ENCODE data around the gene PDHX.
A peak's percentile ranks its signal among the peaks of the same experiment; 100 is the strongest.
"Not testable (repeated sequence)": the region's sequence is repeated elsewhere in the genome, so short reads cannot be mapped to it uniquely, and the experiment has no call there.

The PDHX gene

GRCh38 chr11:34911676-34912075, 4.7 kb upstream of the PDHX start:
- ATAC-seq (no peak), DNase-seq (no peak)

DNA sequence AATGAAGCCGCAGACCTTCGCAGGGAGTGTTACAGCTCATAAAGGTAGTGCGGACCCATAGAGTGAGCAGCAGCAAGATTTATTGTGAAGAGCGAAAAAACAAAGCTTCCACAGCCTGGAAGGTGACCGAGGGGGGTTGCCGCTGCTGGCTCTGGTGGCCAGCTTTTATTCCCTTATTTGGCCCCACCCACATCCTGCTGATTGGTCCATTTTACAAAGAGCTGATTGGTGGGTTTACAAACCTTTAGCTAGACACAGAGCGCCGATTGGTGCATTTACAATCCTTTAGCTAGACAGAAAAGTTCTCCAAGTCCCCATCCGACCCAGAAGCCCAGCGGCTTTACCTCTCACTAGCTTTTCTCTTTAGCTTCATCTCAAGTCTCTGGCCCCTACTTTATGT, 2.9 kb upstream of the PDHX start:
- not testable (repeated sequence) for DNase-seq, ATAC-seq

GRCh38 chr11:34915136-34916014, 1.0 kb upstream of the PDHX start:
- DNase-seq: no peak
- ATAC-seq: peak; percentile 1

GRCh38 chr11:34916843-34917770, 689 bp downstream of the PDHX start:
- ATAC-seq (no peak), DNase-seq (no peak)

DNA sequence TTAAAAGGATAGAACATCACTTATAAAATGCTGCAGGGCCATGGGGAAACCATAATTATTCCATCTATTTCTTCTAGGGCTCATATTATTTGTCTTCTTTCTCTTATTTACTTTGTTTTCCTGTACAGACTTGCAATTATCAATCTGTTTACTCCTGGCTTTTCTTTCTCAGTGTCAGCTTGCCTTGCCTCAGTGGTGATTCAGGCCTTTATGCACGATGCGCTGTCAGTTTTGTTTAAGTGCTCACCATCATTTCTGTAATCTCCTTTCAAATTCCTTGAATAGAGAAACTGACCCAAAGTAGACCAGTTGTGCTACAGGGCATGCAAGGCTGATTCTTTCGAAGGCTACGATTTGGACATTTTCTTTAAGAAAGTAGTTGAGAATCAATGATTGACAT, 4.7 kb downstream of the PDHX start:
- DNase-seq (no peak), ATAC-seq (no peak)

- no peak for DNase-seq
- ATAC-seq: no peak
Measured at GRCh38 chr11:34924714-34925113, 8.3 kb downstream of the PDHX start.

DNA sequence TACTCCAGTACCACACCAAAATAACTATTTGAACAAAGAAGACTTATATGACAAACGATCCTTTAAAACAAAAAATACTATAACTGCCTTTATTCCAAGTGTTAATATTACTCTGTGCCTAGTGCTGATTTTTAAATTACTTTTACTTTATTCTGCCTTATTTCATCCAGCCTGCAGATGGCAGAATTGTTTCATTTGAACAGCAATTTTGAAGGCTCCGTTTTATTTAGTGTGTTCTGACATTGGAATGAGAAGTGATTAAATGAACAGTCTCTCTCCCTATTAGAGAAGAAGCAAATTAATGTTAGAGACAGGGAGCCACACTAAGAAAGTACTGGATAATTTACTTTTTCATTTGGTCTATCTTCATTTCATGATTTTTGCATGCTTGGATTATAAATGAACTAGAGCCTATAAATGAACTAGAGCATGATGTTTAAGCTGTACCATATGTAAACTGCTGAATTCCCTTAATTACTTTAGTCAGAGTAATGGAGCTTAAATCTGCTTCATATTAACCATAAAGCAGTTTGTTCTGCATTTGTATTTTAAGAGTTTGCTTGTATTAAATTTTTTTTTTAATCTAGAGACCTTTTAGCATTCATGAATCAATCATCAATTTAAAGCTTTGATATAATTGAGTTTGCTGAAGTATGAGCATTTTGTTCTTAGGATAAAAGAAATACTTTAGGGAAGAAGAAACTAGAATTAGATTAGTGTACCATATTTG, 9.8 kb downstream of the PDHX start:
- DNase-seq (no peak), ATAC-seq (no peak)

GRCh38 chr11:34926831-34927132, 10.4 kb downstream of the PDHX start:
- ATAC-seq (no peak), DNase-seq (no peak)

GRCh38 chr11:34928268-34928959, 12.0 kb downstream of the PDHX start:
- ATAC-seq: no peak
- no peak for DNase-seq

GRCh38 chr11:34928960-34929680, 12.7 kb downstream of the PDHX start:
- no peak for ATAC-seq

GRCh38 chr11:34929794-34930763, 13.7 kb downstream of the PDHX start:
- no peak for ATAC-seq
- DNase-seq: no peak

More at GRCh38 chr11:34928960-34929680, 12.7 kb downstream of the PDHX start:
- DNase-seq: no peak

DNA sequence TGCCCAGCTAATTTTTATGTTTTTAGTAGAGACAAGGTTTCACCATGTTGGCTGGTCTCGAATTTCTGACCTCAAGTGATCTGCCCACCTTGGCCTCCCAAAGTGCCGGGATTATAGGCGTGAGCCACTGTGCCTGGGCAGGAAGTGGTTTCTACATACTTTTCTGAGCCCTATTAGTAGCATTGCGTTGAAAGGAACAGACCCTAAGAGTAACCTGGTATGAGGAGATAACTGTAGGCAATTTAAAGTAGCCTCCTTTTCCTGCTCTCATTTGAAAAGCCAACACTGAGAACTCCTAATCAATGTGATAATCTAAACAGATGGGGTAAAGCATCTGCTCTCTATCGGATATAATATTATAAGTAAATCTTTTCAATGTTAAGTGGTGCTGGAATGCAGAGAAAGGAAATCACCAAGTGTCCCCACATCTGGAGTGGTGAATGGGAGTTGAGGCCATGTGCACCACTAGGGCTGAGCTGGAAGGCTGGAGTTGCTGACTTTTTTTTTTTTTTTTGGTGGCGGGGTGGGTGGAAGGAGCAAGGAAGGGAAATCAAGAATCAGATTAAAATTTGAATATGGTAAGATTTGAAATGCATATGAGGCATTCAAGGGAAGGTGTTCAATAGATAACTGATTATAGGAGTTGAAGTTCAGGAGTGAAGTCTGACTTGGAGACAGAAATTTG, 20.7 kb downstream of the PDHX start:
- DNase-seq: no peak
- no peak for ATAC-seq

GRCh38 chr11:34938611-34939010, 22.2 kb downstream of the PDHX start:
- ATAC-seq (no peak), DNase-seq (no peak)

DNA sequence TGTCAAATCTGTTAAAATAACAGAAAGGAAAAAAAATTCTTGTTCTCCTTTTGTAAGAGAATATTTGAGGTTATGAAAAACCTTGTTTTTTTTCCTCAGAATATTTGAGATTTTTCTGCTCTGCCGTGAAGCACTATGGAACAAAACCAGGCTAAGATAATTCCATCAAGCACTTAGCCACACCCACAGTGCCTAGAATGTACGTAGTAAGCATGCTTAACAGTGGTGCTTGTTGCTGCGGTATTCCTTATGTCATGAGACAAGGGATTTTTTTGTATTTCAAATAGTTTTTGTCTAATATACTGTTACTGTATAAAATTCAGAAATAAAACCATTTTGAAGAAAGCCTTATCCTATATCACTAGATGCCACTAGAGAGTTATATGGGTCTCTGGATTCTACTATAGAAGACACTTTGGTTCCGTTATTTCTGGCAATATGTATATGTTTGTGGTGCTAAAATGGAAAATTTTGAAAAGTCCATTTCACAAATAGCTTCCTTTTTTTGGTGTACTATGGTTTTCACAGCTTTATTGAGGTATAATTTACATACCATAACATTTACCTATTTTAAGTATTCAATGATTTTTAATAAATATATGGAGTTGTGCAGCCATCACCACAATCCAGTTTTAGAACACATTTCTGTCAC, 23.7 kb downstream of the PDHX start:
- ATAC-seq: no peak
- no peak for DNase-seq

DNA sequence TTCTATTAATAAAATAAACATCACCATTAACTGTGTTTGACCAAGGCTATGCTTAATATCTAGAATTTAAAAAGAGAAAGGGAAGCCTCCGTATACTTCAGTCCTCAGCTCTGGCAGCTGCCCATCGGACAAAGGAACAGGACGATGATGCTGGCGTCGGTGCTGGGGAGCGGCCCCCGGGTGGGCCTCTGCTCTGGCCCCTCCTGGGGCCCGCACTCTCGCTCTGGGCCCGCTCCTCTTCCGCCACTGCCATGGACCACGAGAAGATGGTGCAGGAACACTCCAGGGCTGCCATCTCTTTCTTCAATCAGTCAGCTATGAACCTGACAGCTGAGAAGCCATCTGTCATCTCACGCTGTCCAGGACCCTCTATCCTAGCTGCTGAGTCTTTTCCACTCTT, 25.3 kb downstream of the PDHX start:
- no peak for DNase-seq
- no peak for ATAC-seq

DNA sequence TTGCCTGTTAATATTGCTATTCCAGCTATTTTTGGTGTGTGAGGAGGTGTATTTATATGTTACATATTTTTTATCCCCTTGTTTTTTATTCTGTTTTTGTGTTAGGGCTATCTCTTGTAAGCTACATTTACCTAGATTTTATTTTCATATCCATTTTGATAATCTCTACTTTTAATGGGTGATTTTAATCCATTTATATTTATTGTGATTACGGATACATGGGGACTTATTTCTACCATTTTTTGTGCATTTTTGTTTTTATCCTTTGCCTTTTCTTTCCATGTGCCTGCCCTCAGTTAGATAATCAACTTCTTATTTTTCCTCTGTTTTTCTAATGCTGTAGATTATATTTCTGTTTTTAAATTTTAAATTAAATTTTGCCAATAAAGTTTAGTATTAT, 28.3 kb downstream of the PDHX start:
- no peak for DNase-seq
- ATAC-seq: no peak

DNA sequence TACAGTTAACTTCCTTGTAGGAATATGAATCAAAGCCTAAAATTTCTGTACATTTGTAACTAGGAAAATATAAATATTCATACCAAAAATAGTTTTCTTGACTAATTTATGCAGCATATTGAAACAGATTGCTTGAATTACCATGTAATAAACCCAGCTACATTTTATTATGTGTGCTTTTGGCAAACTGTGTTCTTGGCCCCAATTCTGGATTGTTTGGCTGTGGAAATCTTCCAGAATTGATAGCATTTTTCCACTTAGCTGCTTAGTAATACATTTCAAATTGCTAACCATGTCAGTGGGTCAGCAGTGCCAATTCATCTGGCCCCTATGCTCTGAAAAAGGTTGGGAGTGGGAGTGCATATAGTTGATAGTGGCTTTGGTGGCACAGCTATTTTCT, 32.3 kb downstream of the PDHX start:
- ATAC-seq: no peak
- no peak for DNase-seq

DNA sequence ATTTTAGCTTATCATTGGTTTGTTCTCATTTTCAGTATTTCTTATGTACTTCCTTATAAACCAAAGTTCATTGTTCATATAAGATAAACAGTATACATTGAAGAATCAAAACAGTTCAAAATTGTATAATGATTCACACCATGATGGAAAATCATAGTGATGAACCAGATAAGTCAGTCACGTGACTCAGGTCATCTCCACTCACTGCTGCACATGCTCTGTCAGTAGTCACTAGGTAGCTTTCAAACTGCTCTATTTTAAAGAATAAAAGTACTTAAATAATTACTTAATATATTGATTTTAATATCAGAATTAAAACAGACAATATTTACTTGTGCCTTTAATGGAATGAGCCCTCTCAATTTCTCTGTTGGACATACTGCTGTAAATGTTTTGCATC, 37.5 kb downstream of the PDHX start:
- DNase-seq (no peak), ATAC-seq (no peak)

- DNase-seq: no peak
- ATAC-seq: no peak
Measured at GRCh38 chr11:34957206-34957605, 40.8 kb downstream of the PDHX start.
